ENCODE data around the gene USH1G.

The USH1G gene

DNA sequence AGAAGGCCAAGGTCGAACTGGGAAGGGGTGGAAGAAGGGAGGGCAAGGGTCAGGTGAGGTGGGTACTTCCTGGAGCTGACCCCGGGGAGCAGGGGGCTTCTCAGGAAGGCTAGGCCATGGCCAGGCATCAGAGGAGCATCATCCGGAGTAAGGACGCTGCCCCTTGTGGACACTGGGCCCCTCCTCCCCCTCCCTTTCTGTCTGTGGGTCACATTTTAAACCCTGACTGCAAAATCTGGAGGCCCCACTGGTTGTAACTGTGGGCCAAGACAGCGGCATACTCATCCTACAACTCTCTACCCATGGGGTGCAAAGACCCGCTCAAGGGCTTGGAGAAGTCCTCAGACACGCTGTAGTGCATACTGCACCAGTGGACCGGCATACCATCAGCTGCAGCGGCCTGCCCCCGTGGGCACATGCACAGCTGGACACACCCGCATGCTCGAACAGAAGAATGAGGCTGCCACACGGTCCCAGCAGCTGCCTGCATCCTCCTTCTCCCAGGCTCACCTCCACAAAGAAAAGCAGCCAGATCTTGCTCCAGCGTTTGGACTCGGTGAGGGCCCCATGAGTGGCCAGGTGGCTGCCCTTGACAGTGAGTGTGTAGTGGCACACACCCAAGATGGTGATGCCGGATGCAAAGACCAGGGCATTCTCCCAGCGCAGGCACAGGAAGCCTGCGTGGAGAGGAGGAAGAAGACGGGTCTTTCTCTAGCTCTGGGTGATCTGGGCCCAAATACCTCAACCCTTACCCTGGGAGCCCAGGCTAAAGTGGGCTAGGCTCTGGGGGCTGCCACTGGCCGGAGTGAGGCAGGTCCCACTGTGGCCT is 30.8 kb downstream of the USH1G start:
- no peak overlapping the region for H3K4me3 ChIP-seq (ENCODE audit: low read depth, low read length)
- TF ChIP-seq, protein P1, sequence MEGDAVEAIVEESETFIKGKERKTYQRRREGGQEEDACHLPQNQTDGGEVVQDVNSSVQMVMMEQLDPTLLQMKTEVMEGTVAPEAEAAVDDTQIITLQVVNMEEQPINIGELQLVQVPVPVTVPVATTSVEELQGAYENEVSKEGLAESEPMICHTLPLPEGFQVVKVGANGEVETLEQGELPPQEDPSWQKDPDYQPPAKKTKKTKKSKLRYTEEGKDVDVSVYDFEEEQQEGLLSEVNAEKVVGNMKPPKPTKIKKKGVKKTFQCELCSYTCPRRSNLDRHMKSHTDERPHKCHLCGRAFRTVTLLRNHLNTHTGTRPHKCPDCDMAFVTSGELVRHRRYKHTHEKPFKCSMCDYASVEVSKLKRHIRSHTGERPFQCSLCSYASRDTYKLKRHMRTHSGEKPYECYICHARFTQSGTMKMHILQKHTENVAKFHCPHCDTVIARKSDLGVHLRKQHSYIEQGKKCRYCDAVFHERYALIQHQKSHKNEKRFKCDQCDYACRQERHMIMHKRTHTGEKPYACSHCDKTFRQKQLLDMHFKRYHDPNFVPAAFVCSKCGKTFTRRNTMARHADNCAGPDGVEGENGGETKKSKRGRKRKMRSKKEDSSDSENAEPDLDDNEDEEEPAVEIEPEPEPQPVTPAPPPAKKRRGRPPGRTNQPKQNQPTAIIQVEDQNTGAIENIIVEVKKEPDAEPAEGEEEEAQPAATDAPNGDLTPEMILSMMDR (IDR thresholded peaks at IDR 0.05; ENCODE audit: control insufficient read depth, extremely low read depth, insufficient read depth): no peak
- no peak for DNase-seq (ENCODE audit: low read depth)

DNA sequence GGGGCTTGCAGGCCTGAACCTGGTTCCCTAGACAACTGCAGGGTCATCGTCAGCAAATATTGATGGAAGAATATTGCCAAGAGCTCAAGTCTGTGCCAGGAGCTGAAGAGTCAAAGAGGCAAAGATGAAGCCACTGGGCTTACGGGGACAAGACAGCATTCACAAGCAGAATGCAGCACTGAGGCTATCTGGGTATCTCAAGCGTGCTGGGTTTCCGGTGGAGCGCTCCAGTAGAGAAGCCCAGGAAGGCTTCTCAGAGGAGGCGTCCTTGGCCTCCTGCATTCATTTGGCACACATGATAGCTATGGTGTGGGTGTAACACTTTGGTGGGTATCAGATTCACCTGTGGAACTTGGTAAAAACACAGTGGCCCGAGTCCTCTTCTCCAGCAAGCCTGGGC is 32.5 kb downstream of the USH1G start:
- TF ChIP-seq, protein P1 (IDR thresholded peaks at IDR 0.05; ENCODE audit: control insufficient read depth, extremely low read depth, insufficient read depth): no peak
- no peak overlapping the region for H3K4me3 ChIP-seq (ENCODE audit: low read depth, low read length)
- DNase-seq (ENCODE audit: low read depth): no peak

DNA sequence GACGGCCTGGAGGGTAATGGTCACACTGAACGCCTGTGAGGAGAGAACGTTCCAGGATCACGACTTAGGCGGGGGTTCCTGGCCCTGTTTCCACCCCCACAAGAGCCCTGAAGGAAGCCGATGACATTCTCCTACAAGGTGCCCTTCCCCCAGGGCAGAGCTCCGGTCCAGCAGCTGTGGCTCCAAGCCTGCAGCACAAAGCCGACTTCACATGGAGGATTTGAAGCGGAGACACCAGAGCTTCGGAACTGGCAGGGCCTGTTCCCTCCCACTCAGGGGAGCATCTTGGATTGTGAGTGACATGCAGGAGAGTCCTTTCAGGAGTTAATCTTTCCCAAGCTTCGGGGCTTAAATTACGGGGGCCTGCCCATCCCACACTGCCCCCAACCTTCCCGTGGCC is 34.6 kb downstream of the USH1G start:
- TF ChIP-seq, protein P1 (IDR thresholded peaks at IDR 0.05; ENCODE audit: control insufficient read depth, extremely low read depth, insufficient read depth): no peak
- DNase-seq (ENCODE audit: low read depth): no peak
- no peak overlapping the region for H3K4me3 ChIP-seq (ENCODE audit: low read depth, low read length)

DNA sequence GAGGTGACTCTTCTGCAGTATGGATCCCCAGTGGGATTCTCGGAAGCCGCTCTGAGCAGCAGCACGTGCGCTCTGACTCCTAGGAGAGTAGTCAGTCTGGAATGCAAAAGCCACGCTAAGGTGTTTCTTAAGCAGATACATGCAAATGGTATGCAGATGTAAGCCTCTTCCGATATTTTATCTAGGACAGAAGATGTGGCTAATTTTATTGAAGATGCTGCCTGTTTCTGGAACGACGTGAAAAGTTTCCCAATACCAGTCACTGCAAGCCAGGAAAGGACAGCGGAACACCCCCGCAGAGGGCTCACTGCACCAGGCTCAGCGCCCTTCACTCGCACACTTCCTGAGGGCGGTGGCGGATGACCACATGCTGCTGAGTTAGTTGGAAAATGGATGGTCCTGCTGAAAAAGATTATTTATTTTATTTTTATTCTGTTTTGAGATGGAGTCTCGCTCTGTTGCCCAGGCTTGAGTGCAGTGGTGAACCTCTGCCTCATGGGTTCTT is 39.8 kb downstream of the USH1G start:
- TF ChIP-seq, protein P1 (IDR thresholded peaks at IDR 0.05; ENCODE audit: control insufficient read depth, extremely low read depth, insufficient read depth): no peak
- H3K4me3 ChIP-seq (ENCODE audit: low read depth, low read length): no peak overlapping the region
- no peak for DNase-seq (ENCODE audit: low read depth)

DNA sequence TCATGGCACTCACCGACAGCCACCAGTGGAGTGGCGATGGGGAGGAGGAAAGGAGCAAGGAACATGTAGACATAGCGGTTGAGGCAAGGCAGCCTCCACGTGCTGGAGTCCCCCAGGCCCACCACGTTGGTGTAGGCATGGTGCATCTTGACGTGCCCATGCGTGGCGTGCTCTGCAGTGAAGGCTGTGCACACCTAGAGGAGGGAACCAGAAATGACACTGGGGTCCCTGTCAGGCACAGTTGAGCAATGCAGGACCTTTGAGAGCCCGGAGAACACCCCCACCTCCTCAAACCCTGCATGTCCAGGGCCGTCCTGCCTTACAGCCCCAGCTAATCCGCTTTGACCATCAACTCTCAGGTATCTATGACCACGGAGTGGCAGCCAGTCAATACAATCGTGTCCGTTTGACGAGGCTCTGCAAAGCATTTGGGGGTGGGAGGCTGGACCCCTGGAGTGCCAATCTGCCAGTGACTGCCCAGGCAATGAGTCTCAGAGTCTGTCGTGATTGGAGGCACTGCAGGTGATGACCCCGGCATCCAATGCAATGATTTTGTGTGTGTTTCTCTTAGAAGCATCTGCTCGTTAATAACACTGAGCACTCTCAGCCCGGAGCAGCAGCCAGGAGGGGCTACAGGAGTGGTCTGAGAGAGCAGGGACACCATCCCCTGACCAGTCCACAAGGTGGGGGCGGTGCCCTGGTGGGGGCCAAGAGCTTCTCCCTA is 40.4 kb downstream of the USH1G start:
- TF ChIP-seq, protein P1 (IDR thresholded peaks at IDR 0.05; ENCODE audit: control insufficient read depth, extremely low read depth, insufficient read depth): no peak
- no peak for DNase-seq (ENCODE audit: low read depth)
- H3K4me3 ChIP-seq (ENCODE audit: low read depth, low read length): no peak overlapping the region

DNA sequence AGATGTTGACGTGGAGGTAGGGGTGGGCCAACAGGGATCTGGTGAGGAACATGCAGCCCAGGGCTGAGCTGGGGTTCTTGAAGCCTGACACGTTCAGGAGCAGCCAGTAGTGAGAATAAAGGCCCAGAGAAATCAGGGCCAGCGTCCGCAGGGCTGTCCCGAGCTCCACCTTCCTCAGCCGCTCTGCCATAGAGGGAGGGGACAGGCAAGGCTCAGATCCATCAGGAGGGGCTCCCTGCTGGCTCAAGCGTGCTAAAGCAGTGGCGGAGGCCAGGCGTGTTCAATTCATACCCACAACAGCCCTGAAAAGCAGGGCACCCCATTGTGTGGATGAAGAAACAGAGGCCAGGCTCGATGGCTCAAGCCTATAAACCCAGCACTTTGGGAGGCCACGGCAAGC is 42.0 kb downstream of the USH1G start:
- TF ChIP-seq, protein P1 (IDR thresholded peaks at IDR 0.05; ENCODE audit: control insufficient read depth, extremely low read depth, insufficient read depth): no peak
- H3K4me3 ChIP-seq (ENCODE audit: low read depth, low read length): no peak overlapping the region
- DNase-seq (ENCODE audit: low read depth): no peak
